Left ventricle myocardium inferior (tissue), 1 donor: Measurements from ENCODE around the gene SLC25A13. TPM values are rescaled to one million over a fixed set of nuclear protein-coding genes. Genes with fewer than 3 reads are reported as not detected.

Experiments used
- DNase-seq: peaks from one replicate; pipeline ENCODE4 v3.0.0-alpha.2; 2020
- H3K27ac ChIP-seq: fragments of 200-600 bp; replicated peaks from 2 replicates; pipeline ENCODE4 v1.8.0; 2021
- H3K27me3 ChIP-seq: fragments of 200-600 bp; 2 replicates; pipeline ENCODE4 v1.8.0; 2021; ENCODE audit warnings: low read depth
- H3K36me3 ChIP-seq: fragments of 200-600 bp; 2 replicates; pipeline ENCODE4 v1.8.0; 2021
- H3K4me1 ChIP-seq: fragments of 200-600 bp; 2 replicates; pipeline ENCODE4 v1.8.0; 2021
- H3K4me3 ChIP-seq: fragments of 200-600 bp; 2 replicates; pipeline ENCODE4 v1.8.0; 2021; ENCODE audit warnings: mild to moderate bottlenecking, moderate library complexity
- H3K9me3 ChIP-seq: fragments of 200-600 bp; replicated peaks from 2 replicates; pipeline ENCODE4 v1.8.0; 2021
- intact Hi-C: fragments of 100-400 bp; cut with micrococcal nuclease; formaldehyde crosslinking; loops from one replicate; pipeline ENCODE4 v1.11.0; 2022
- total RNA-seq: library from RNA; stranded (reverse); fragmentation: NEBNext Ultra II Directional; extraction: Animal tissue kit (Norgen Biotek cat#: 25700); gene quantifications from one replicate; pipeline ENCODE4 v1.2.1, GENCODE V29; 2021
- TF ChIP-seq, protein P1 (sequence below): fragments of 200-600 bp; IDR thresholded peaks from 2 replicates; pipeline ENCODE4 v1.8.0; 2021; ENCODE audit warnings: antibody characterized with exemption, mild to moderate bottlenecking, borderline replicate concordance
- donor health status: DM: no; HTN: yes; CAD: no; lungs with severe emphysema.

The SLC25A13 gene
- total RNA-seq, 1 donor from 2014 or later: 9.1 TPM

DNA sequence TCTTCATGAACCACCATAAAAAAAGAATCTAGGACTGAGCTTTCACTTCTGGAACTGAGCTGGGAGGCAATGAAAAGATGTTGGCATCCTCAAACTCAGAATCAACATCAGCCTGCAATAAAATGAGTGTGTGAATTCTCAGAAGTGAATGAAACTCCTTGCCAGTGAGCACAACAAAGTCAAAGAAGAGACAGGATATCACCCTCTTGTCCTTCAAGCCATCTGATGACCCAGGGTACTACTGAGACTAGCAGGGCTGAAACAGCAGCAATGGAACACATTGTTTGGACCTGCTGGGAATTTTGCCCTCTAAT, 13.0 kb downstream of the SLC25A13 start:
- Histone ChIP-seq H3K27ac (peak overlapping the region; percentile 75), H3K9me3 (no peaks in the 10 kb centered on the region), H3K27me3 (no peaks in the 10 kb centered on the region), H3K4me1 (peaks cover 82% of the 10 kb centered on the region), H3K36me3 (no peaks in the 10 kb centered on the region), H3K4me3 (no peak overlapping the region)
- TF ChIP-seq, protein P1, sequence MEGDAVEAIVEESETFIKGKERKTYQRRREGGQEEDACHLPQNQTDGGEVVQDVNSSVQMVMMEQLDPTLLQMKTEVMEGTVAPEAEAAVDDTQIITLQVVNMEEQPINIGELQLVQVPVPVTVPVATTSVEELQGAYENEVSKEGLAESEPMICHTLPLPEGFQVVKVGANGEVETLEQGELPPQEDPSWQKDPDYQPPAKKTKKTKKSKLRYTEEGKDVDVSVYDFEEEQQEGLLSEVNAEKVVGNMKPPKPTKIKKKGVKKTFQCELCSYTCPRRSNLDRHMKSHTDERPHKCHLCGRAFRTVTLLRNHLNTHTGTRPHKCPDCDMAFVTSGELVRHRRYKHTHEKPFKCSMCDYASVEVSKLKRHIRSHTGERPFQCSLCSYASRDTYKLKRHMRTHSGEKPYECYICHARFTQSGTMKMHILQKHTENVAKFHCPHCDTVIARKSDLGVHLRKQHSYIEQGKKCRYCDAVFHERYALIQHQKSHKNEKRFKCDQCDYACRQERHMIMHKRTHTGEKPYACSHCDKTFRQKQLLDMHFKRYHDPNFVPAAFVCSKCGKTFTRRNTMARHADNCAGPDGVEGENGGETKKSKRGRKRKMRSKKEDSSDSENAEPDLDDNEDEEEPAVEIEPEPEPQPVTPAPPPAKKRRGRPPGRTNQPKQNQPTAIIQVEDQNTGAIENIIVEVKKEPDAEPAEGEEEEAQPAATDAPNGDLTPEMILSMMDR: no peak
- intact Hi-C loops: loop anchor here (10.0 kb wide), 1 partner anchor 396 kb away; the partner anchor contains the start of gene SEM1
- DNase-seq: no peak

DNA sequence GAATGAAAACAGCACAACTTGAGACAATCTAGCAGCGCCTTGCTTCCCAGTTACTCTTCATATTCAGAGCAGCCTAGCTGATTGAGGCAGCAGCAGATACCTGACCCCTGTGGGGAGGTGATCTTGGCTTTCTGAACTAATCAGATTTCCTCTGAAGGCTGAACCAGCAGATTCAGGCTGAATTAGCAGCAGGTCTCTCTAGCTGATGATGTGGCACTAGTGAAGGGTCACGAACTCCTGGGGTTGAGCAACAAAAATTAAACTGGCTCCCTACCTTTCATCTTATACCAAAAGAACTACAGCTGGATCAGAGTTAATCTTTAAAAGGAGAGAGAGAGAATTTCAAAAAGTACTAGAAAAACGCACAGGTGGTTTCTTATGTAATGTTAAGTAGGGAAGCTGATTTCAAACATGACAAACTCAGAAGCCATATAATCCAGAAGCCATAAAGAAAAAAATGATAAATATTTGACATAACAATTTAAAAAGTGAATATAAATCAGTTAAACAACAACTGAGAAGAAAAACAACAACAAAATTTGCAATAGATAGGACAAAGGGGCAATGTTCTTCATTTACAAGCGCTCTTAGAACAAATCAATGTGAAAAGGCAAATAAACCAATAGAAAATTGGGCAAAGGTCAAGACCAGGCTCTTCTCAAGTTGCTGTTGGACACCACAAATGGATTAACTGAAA, 13.5 kb downstream of the SLC25A13 start:
- no peak for DNase-seq
- H3K4me1 ChIP-seq: peaks cover 83% of the 10 kb centered on the region
- intact Hi-C loops: loop anchor here (10.0 kb wide), 1 partner anchor 396 kb away; the partner anchor contains the start of gene SEM1
- no peak overlapping the region for H3K4me3 ChIP-seq
- H3K27me3 ChIP-seq: no peaks in the 10 kb centered on the region
- H3K36me3 ChIP-seq: no peaks in the 10 kb centered on the region
- H3K27ac ChIP-seq: peak overlapping the region; percentile 75
- no peaks in the 10 kb centered on the region for H3K9me3 ChIP-seq
- TF ChIP-seq, protein P1: no peak

DNA sequence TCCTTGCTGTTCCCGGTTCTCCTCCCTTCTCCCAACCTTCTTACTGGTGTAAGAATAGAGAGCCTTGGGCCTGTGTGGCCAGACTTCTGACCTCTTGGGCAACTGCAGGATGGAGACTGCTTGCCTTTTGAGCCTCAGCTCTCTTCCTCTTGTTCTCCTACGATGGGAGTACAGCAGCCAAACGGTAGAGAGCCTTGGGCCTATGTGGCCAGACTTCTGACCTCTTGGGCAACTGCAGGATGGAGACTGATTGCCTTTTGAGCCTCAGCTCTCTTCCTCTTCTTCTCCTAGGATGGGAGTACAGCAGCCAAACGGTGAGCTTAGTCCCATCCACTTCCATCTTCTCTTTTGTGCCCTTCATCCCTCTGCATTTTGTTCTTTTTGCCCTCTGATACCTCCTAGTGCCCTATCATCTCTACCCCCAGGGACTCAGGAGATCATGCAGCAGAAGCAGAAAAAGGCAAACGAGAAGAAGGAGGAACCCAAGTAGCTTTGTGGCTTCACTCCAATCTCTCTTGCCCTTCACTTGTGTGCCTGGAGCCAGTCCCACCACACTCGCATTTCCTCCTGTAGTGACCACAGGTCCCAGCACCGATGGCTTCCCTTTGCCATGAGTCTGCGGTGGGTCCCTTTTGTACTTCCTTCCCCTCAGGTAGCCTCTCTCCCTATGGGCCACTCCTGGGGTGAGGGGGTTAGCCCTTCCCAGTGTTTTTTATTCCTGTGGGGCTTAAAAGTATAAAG, 15.3 kb downstream of the SLC25A13 start:
- intact Hi-C loops: loop anchor here (10.0 kb wide), 1 partner anchor 398 kb away; the partner anchor contains the start of gene SEM1

DNA sequence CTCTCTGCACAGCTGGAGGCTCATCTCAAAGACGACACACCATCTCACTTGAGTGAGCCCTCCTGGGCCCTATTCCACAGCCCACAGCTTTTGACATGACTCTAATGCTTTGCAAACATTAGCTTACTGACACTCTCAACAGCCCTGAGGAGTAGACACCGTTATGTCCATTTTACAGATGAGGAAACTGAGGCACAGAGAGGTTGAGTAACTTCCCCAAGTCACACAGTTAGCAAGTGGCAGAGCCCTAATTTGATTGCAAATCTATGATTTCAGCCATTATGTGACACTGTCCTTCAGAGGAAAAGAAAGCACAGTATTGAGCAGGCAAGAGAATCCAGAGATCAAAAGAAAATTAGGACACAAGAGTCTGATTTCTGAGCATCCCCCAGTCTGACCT, 16.0 kb downstream of the SLC25A13 start:
- Histone ChIP-seq H3K27me3 (no peaks in the 10 kb centered on the region), H3K4me1 (peaks cover 69% of the 10 kb centered on the region), H3K36me3 (no peaks in the 10 kb centered on the region), H3K27ac (no peak overlapping the region), H3K4me3 (no peak overlapping the region), H3K9me3 (no peaks in the 10 kb centered on the region)
- intact Hi-C loops: loop anchor here (10.0 kb wide), 1 partner anchor 399 kb away; the partner anchor contains the start of gene SEM1
- TF ChIP-seq, protein P1: no peak
- DNase-seq: no peak

More for the DNA sequence above, 15.3 kb downstream of the SLC25A13 start:
- TF ChIP-seq, protein P1: no peak
- H3K9me3 ChIP-seq: no peaks in the 10 kb centered on the region
- DNase-seq: no peak
- H3K4me3 ChIP-seq: no peak overlapping the region
- no peaks in the 10 kb centered on the region for H3K27me3 ChIP-seq
- no peaks in the 10 kb centered on the region for H3K36me3 ChIP-seq
- H3K27ac ChIP-seq: no peak overlapping the region
- H3K4me1 ChIP-seq: peaks cover 73% of the 10 kb centered on the region

DNA sequence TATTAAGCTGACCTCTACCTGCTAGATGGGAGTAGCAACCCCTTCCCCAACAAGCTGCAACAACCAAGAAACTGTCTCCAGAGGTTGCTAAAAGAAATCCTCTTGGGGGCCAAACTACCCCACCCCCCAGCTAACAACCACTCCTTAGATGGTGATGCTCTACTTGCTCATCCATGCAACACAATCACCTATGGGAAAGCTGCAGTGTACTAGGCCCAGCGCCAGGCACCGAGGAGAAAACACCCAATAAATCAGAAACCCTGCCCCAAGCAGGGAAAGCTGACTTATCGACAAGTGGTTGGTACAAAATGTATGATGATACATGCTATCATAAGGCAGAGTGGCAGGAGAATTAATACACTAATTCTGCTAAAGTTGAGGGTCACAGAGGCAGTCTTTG, 17.3 kb downstream of the SLC25A13 start:
- DNase-seq: no peak

More for the DNA sequence above, 17.3 kb downstream of the SLC25A13 start:
- Histone ChIP-seq H3K9me3 (no peaks in the 10 kb centered on the region), H3K4me1 (peaks cover 69% of the 10 kb centered on the region), H3K4me3 (no peak overlapping the region), H3K27me3 (no peaks in the 10 kb centered on the region), H3K27ac (no peak overlapping the region), H3K36me3 (no peaks in the 10 kb centered on the region)
- TF ChIP-seq, protein P1: no peak
- intact Hi-C loops: loop anchor here (10.0 kb wide), 1 partner anchor 400 kb away; the partner anchor contains the start of gene SEM1
